ENCODE data around the gene KCNN1. TPM values are rescaled to one million over a fixed set of nuclear protein-coding genes. Genes with fewer than 3 reads are reported as not detected.
"Not testable (repeated sequence)": the region's sequence is repeated elsewhere in the genome, so short reads cannot be mapped to it uniquely, and the experiment has no call there.

The KCNN1 gene
- total and polyA plus RNA-seq, 2 donors = 0.24 to 0.79 TPM

GRCh38 chr19:17969096-17969792, 2.3 kb downstream of the KCNN1 start:
- Histone ChIP-seq H3K4me3 (ENCODE audit: low read depth, low read length) (no peak overlapping the region), H3K36me3 (ENCODE audit: insufficient read depth) (no peaks in the 10 kb centered on the region), H3K4me1 (ENCODE audit: insufficient read depth) (peaks cover 3% of the 10 kb centered on the region), H3K27ac (ENCODE audit: low read depth) (no peak overlapping the region)
- WGBS = 81% methylated on average over 19 of the region's 19 CpGs
- DNase-seq (ENCODE audit: extremely low spot score) = no peak

GRCh38 chr19:17972230-17972629, 5.3 kb downstream of the KCNN1 start:
- H3K4me3 ChIP-seq (ENCODE audit: low read depth, low read length) = no peak overlapping the region
- no peak overlapping the region for H3K27ac ChIP-seq (ENCODE audit: low read depth)
- 83% methylated on average over 1 of the region's 1 CpG for WGBS
- H3K36me3 ChIP-seq (ENCODE audit: insufficient read depth) = no peaks in the 10 kb centered on the region
- no peak for DNase-seq (ENCODE audit: extremely low spot score)
- no peaks in the 10 kb centered on the region for H3K4me1 ChIP-seq (ENCODE audit: insufficient read depth)

- Histone ChIP-seq H3K4me3 (ENCODE audit: low read depth, low read length) (no peak overlapping the region), H3K4me1 (ENCODE audit: insufficient read depth) (no peaks in the 10 kb centered on the region), H3K36me3 (ENCODE audit: insufficient read depth) (no peaks in the 10 kb centered on the region), H3K27ac (ENCODE audit: low read depth) (no peak overlapping the region)
- DNase-seq (ENCODE audit: extremely low spot score) = no peak
- 95% methylated on average over 23 of the region's 23 CpGs for WGBS
These were observed 6.9 kb downstream of the KCNN1 start for GRCh38 chr19:17973759-17974158.

GRCh38 chr19:17974551-17974950, 7.6 kb downstream of the KCNN1 start:
- no peak overlapping the region for H3K4me3 ChIP-seq (ENCODE audit: low read depth, low read length)
- WGBS = 81% methylated on average over 6 of the region's 6 CpGs

GRCh38 chr19:17975032-17975431, 8.1 kb downstream of the KCNN1 start:
- 87% methylated on average over 8 of the region's 8 CpGs for WGBS
- no peak for DNase-seq (ENCODE audit: extremely low spot score)

More at GRCh38 chr19:17974551-17974950, 7.6 kb downstream of the KCNN1 start:
- DNase-seq (ENCODE audit: extremely low spot score) = no peak
- no peak overlapping the region for H3K27ac ChIP-seq (ENCODE audit: low read depth)
- no peaks in the 10 kb centered on the region for H3K4me1 ChIP-seq (ENCODE audit: insufficient read depth)
- H3K36me3 ChIP-seq (ENCODE audit: insufficient read depth) = no peaks in the 10 kb centered on the region

GRCh38 chr19:17977021-17977420, 10.1 kb downstream of the KCNN1 start:
- Histone ChIP-seq H3K36me3 (ENCODE audit: insufficient read depth) (no peaks in the 10 kb centered on the region), H3K4me3 (ENCODE audit: low read depth, low read length) (no peak overlapping the region), H3K4me1 (ENCODE audit: insufficient read depth) (no peaks in the 10 kb centered on the region), H3K27ac (ENCODE audit: low read depth) (no peak overlapping the region)
- 87% methylated on average over 4 of the region's 4 CpGs for WGBS
- DNase-seq (ENCODE audit: extremely low spot score) = no peak

More at GRCh38 chr19:17975032-17975431, 8.1 kb downstream of the KCNN1 start:
- Histone ChIP-seq H3K36me3 (ENCODE audit: insufficient read depth) (no peaks in the 10 kb centered on the region), H3K27ac (ENCODE audit: low read depth) (no peak overlapping the region), H3K4me1 (ENCODE audit: insufficient read depth) (no peaks in the 10 kb centered on the region), H3K4me3 (ENCODE audit: low read depth, low read length) (no peak overlapping the region)

- H3K36me3 ChIP-seq (ENCODE audit: insufficient read depth) = no peaks in the 10 kb centered on the region
- H3K4me3 ChIP-seq (ENCODE audit: low read depth, low read length) = no peak overlapping the region
- H3K27ac ChIP-seq (ENCODE audit: low read depth) = no peak overlapping the region
- no peak for DNase-seq (ENCODE audit: extremely low spot score)
- 41% methylated on average over 7 of the region's 7 CpGs for WGBS
- H3K4me1 ChIP-seq (ENCODE audit: insufficient read depth) = no peaks in the 10 kb centered on the region
These were observed 10.6 kb downstream of the KCNN1 start for GRCh38 chr19:17977488-17977887.

GRCh38 chr19:17981611-17982010, 14.7 kb downstream of the KCNN1 start:
- no peak overlapping the region for H3K27ac ChIP-seq (ENCODE audit: low read depth)
- no peak for DNase-seq (ENCODE audit: extremely low spot score)
- WGBS = 94% methylated on average over 38 of the region's 38 CpGs
- no peak overlapping the region for H3K4me3 ChIP-seq (ENCODE audit: low read depth, low read length)
- H3K4me1 ChIP-seq (ENCODE audit: insufficient read depth) = no peaks in the 10 kb centered on the region
- H3K36me3 ChIP-seq (ENCODE audit: insufficient read depth) = no peaks in the 10 kb centered on the region

GRCh38 chr19:17982430-17982829, 15.5 kb downstream of the KCNN1 start:
- no peaks in the 10 kb centered on the region for H3K36me3 ChIP-seq (ENCODE audit: insufficient read depth)
- H3K27ac ChIP-seq (ENCODE audit: low read depth) = no peak overlapping the region
- H3K4me1 ChIP-seq (ENCODE audit: insufficient read depth) = no peaks in the 10 kb centered on the region
- H3K4me3 ChIP-seq (ENCODE audit: low read depth, low read length) = no peak overlapping the region
- no peak for DNase-seq (ENCODE audit: extremely low spot score)
- 75% methylated on average over 22 of the region's 22 CpGs for WGBS

GRCh38 chr19:17985037-17985818, 18.3 kb downstream of the KCNN1 start:
- WGBS = 70% methylated on average over 17 of the region's 17 CpGs
- Histone ChIP-seq H3K27ac (ENCODE audit: low read depth) (no peak overlapping the region), H3K4me3 (ENCODE audit: low read depth, low read length) (no peak overlapping the region), H3K36me3 (ENCODE audit: insufficient read depth) (no peaks in the 10 kb centered on the region), H3K4me1 (ENCODE audit: insufficient read depth) (no peaks in the 10 kb centered on the region)
- DNase-seq (ENCODE audit: extremely low spot score) = no peak

GRCh38 chr19:17986569-17986968, 19.7 kb downstream of the KCNN1 start:
- not testable (repeated sequence) for H3K27ac ChIP-seq (ENCODE audit: low read depth); H3K4me1 ChIP-seq (ENCODE audit: insufficient read depth); H3K4me3 ChIP-seq (ENCODE audit: low read depth, low read length); DNase-seq (ENCODE audit: extremely low spot score); H3K36me3 ChIP-seq (ENCODE audit: insufficient read depth)
- 89% methylated on average over 8 of the region's 8 CpGs for WGBS

- H3K4me3 ChIP-seq (ENCODE audit: low read depth, low read length) = no peak overlapping the region
- no peaks in the 10 kb centered on the region for H3K36me3 ChIP-seq (ENCODE audit: insufficient read depth)
- WGBS = 92% methylated on average over 13 of the region's 13 CpGs
- no peak overlapping the region for H3K27ac ChIP-seq (ENCODE audit: low read depth)
- H3K4me1 ChIP-seq (ENCODE audit: insufficient read depth) = no peaks in the 10 kb centered on the region
- DNase-seq (ENCODE audit: extremely low spot score) = no peak
These were observed 21.3 kb downstream of the KCNN1 start for GRCh38 chr19:17988161-17988560.

GRCh38 chr19:17989425-17990094, 22.7 kb downstream of the KCNN1 start:
- Histone ChIP-seq H3K4me1 (ENCODE audit: insufficient read depth) (no peaks in the 10 kb centered on the region), H3K4me3 (ENCODE audit: low read depth, low read length) (no peak overlapping the region), H3K36me3 (ENCODE audit: insufficient read depth) (no peaks in the 10 kb centered on the region), H3K27ac (ENCODE audit: low read depth) (no peak overlapping the region)
- WGBS = 91% methylated on average over 16 of the region's 16 CpGs
- no peak for DNase-seq (ENCODE audit: extremely low spot score)

All from urinary bladder (tissue), 4 donors.